ENCODE measurements around the gene ZNF524. TPM values are rescaled to one million over a fixed set of nuclear protein-coding genes. Genes with fewer than 3 reads are reported as not detected.
A peak's percentile ranks its signal among the peaks of the same experiment; 100 is the strongest.

ZNF524 gene
- total and polyA plus RNA-seq, 9 of the 15 experiments (the other 6 are each of a cell fraction or from before 2014, with no cell fraction given) = 0.08 to 15.6 (median 2.9) TPM

GRCh38 chr19:55638864-55639359 is 38.8 kb downstream of the ZNF524 start (continued):
- 0 out of 2 replicates have a peak, but pooled peaks have one; percentile 32 for TF ChIP-seq CREM (IDR thresholded peaks at IDR 0.05; ENCODE audit: low read depth)
- TF ChIP-seq ERF (CRISPR knock-in tag; IDR thresholded peaks at IDR 0.05) = 0 out of 2 replicates have a peak, but pooled peaks have one; percentile 50
- no peak for TF ChIP-seq HDAC8 (tag; IDR thresholded peaks at IDR 0.05)
- TF ChIP-seq TAF1 (IDR thresholded peaks at IDR 0.05; ENCODE audit: control insufficient read depth, extremely low read depth, insufficient read depth, low read length, severe bottlenecking) = no peak
- TF ChIP-seq, protein P1, sequence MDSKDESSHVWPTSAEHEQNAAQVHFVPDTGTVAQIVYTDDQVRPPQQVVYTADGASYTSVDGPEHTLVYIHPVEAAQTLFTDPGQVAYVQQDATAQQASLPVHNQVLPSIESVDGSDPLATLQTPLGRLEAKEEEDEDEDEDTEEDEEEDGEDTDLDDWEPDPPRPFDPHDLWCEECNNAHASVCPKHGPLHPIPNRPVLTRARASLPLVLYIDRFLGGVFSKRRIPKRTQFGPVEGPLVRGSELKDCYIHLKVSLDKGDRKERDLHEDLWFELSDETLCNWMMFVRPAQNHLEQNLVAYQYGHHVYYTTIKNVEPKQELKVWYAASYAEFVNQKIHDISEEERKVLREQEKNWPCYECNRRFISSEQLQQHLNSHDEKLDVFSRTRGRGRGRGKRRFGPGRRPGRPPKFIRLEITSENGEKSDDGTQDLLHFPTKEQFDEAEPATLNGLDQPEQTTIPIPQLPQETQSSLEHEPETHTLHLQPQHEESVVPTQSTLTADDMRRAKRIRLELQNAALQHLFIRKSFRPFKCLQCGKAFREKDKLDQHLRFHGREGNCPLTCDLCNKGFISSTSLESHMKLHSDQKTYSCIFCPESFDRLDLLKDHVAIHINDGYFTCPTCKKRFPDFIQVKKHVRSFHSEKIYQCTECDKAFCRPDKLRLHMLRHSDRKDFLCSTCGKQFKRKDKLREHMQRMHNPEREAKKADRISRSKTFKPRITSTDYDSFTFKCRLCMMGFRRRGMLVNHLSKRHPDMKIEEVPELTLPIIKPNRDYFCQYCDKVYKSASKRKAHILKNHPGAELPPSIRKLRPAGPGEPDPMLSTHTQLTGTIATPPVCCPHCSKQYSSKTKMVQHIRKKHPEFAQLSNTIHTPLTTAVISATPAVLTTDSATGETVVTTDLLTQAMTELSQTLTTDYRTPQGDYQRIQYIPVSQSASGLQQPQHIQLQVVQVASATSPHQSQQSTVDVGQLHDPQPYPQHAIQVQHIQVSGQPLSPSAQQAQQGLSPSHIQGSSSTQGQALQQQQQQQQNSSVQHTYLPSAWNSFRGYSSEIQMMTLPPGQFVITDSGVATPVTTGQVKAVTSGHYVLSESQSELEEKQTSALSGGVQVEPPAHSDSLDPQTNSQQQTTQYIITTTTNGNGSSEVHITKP (IDR thresholded peaks at IDR 0.05; ENCODE audit: partially characterized antibody) = peak; percentile 92
- TF ChIP-seq CTCFL (IDR thresholded peaks at IDR 0.05; ENCODE audit: borderline replicate concordance, insufficient read depth, low read depth, low read length, poor library complexity, severe bottlenecking) = peak; percentile 39
- TF ChIP-seq KLF13 (tag; IDR thresholded peaks at IDR 0.05; ENCODE audit: borderline replicate concordance, low read depth) = no peak
- peak in 1 of 2 experiments; percentile 71; a peak in 2 of 4 replicates for TF ChIP-seq MAZ (CRISPR knock-in tag; conservative IDR thresholded peaks at IDR 0.05 in 1 of 2, IDR thresholded peaks at IDR 0.05 in 1 of 2)
- no peak for TF ChIP-seq SNRNP70 (optimal IDR thresholded peaks at IDR 0.05; ENCODE audit: low read depth, low read length)
- no peak for TF ChIP-seq RNF219 (CRISPR knock-in tag; IDR thresholded peaks at IDR 0.05)
- no peak for TF ChIP-seq ATF2 (CRISPR knock-in tag; IDR thresholded peaks at IDR 0.05)
- TF ChIP-seq TRIM24 (IDR thresholded peaks at IDR 0.05) = 0 out of 4 replicates have a peak, but pooled peaks of 1 of the 2 experiments have one; percentile 9
- TF ChIP-seq ESRRA (IDR thresholded peaks at IDR 0.05; ENCODE audit: borderline replicate concordance, low read depth) = peak; percentile 37; the same call in 1 of the 2 replicates
- TF ChIP-seq ZBED1 (IDR thresholded peaks at IDR 0.05) = no peak
- peak in 2 of 3 experiments; percentile 61 to 82 for TF ChIP-seq YY1 (IDR thresholded peaks at IDR 0.05; ENCODE audit: borderline replicate concordance in 1 of 3, control insufficient read depth in 1 of 3, extremely low read depth in 1 of 3, insufficient read depth in 3 of 3, insufficient read length in 1 of 3, insufficient replicate concordance in 2 of 3, low read depth in 1 of 3, low read length in 2 of 3)
- peak; percentile 93 for TF ChIP-seq CC2D1A (IDR thresholded peaks at IDR 0.05)
- TF ChIP-seq NFIX (CRISPR knock-in tag; IDR thresholded peaks at IDR 0.05; ENCODE audit: low read depth) = no peak
